GM12891 (cell line): ENCODE data around the gene FPR1. TPM values are rescaled to one million over a fixed set of nuclear protein-coding genes. Genes with fewer than 3 reads are reported as not detected.

Experiments used
- DNase-seq: peaks from one replicate; pipeline ENCODE4 v3.0.0; 2011; ENCODE audit warnings: low spot score; ENCODE audit not compliant: insufficient read length
- FAIRE-seq: peaks from 2 replicates; lab custom pipeline; 2011; peaks lifted over from hg19 to GRCh38; lab: Jason Lieb, UNC
- PAX5 ChIP-seq: IDR thresholded peaks from 2 replicates; pipeline ENCODE4 v1.6.1; 2011; ENCODE audit warnings: low read length, moderate library complexity, mild to moderate bottlenecking; ENCODE audit not compliant: insufficient read depth, severe bottlenecking
- POLR2A ChIP-seq: IDR thresholded peaks from 2 replicates; pipeline ENCODE4 v1.6.1; 2011; ENCODE audit warnings: low read depth, low read length, control low read depth
- POLR2AphosphoS5 ChIP-seq: IDR thresholded peaks from 2 replicates; pipeline ENCODE4 v1.6.1; 2011; ENCODE audit warnings: low read depth, low read length, control low read depth
- POU2F2 ChIP-seq: IDR thresholded peaks from 2 replicates; pipeline ENCODE4 v1.6.1; 2011; ENCODE audit warnings: low read depth, mild to moderate bottlenecking, control low read depth, low read length, moderate library complexity
- SPI1 ChIP-seq: IDR thresholded peaks from 2 replicates; pipeline ENCODE4 v1.6.1; 2011; ENCODE audit warnings: low read depth, low read length, control low read depth
- TAF1 ChIP-seq: IDR thresholded peaks from 2 replicates; pipeline ENCODE4 v1.6.1; 2011; ENCODE audit warnings: low read depth, low read length, control low read depth
- polyA plus RNA-seq: library from polyadenylated mRNA; unstranded; fragments of >200 nt; gene quantifications from one replicate; pipeline ENCODE4 v1.2.1, GENCODE V29; 2012; ENCODE audit warnings: low read depth, missing spikeins, inconsistent platforms; ENCODE audit not compliant: missing spikeins

Gene FPR1, protein sequence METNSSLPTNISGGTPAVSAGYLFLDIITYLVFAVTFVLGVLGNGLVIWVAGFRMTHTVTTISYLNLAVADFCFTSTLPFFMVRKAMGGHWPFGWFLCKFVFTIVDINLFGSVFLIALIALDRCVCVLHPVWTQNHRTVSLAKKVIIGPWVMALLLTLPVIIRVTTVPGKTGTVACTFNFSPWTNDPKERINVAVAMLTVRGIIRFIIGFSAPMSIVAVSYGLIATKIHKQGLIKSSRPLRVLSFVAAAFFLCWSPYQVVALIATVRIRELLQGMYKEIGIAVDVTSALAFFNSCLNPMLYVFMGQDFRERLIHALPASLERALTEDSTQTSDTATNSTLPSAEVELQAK
- polyA plus RNA-seq: not detected

DNA sequence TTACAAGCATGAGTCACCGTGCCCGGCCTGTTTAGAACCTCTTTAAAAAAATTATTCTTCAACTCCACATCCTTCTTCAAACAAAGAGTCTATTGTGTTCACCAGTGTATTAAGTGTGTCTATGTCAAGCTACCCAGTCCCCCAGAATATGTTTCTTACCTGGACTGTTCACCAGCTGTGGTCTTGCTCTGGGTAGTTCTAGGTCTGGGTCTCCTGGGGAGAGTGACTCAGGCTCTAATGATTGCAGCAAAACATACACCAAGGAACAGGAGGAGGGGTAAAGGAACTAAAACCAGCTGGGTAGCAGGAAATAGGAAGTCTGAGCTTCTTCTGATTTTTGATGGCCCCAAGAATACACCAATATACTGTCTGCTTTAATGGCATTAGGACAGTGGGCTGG, at the start of gene FPR1:
Gene FPR1, minus strand, starts transcription at position 224 of the 400 bp plus-strand sequence. CDS start 4,884 bp downstream, outside the sequence.
- no peak for FAIRE-seq
- TF ChIP-seq SPI1: no peak
- DNase-seq: no peak

DNA sequence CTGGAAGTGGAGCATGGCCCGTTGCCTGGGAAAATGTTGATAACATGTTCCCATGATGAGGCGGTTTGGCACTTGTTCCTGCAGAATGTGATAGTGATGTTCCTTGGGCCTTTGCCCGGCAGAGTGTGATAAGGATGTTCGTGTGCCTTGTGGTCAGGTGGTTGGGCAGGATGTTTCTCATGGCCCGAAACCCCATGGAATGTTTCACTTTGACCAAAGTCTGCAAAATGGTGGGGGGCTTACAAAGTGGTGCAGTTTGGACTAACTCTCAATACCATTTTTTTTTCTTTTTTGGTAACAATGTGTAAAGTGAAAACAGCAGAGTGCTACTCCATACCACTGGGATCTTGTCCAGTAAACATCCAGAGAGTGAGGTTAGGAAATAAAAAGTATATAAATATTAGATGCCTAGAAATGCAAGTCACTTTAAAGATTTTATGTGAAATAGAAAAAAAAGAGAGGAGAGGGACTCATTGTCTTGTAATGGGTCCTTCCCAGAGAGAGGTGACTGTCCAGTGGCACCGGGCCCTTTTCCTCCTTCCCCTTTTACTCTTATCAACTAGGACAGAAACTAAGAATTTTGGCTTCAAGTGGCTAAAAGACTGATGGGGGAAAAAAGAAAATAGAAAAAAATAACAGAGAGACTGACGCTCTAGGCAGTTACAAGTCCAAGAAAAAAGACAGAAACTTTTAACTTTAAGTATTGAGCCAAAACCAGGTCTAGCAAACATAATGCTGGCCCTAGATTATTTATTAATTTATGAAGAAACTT, 49.0 kb upstream of the FPR1 start:
- TF ChIP-seq TAF1 (no peak), PAX5 (no peak), SPI1 (no peak), POLR2AphosphoS5 (no peak), POU2F2 (no peak), POLR2A (no peak)
- DNase-seq (no peak), FAIRE-seq (no peak)

DNA sequence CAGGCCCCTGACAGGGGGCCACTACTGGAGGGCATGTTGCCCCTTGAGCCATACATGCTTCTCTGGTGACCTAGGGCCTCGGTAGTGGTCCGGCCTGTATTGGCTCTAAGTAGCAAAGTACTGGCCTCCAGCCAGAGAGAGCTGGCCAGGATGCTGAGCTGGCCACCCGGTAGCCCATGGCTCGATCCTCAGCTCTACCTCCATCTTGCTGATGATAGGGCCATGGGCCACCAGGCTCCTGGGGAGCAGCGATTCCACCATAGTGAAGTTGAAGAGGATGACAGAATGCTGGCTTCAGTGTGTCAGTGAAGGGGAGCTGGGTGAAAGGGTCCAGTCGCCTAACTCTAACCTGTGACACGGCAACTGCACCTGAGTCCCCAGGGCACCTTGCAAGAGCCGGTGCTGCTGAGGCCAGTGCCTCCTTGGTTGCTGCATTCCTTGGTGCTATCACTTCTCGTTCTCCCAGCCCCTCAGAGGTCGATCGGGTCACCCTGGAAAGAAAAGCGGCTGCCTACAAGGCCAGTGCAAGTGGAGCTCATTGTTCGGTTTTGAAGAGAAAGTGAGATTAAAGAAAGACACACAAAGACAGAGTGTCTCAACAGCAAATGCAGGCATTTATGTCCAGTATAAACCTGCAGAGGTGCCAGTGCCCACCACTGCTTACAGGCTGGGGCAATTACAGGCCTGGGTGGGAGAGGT, 48.2 kb upstream of the FPR1 start:
- no peak for FAIRE-seq
- TF ChIP-seq PAX5 (no peak), POU2F2 (no peak), POLR2AphosphoS5 (no peak), TAF1 (no peak), SPI1 (no peak), POLR2A (no peak)

DNA sequence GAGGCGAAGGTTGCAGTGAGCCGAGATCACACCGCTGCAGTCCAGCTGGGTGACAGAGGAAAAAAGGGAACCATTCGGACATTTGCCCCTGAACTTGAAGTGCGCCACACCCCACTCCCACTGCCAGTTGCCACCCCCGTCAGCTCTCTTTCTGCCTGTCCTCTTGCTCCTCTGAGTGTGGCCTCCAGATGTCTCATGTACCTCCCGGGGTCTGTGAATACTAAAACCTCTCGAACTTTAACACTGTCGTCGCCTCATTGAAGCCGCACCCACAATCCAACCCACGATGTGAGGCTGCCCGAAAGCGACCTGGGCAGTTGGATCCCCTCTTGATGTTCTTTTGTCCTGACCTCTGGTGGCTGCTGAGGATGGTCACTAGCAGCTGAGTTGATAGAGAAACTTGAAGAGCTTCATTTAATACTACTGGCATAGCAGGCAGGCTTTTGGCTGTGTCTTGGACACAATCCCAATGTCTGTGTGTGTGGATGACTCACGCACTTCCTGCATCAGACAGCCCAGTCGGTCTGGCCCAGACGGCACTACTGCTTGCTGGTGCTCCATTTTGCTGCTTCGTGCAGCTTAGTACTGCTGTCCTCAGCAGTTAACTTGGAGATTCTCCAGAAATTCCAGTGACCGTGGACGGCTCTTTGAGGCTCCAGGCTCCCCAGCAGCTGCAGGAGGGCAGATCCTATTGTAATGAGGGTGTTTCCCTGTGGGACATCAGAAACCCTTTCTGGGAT, 47.5 kb upstream of the FPR1 start:
- FAIRE-seq (no peak), DNase-seq (no peak)
- no peak for TF ChIP-seq TAF1
- TF ChIP-seq PAX5: no peak
- TF ChIP-seq POLR2AphosphoS5: no peak
- no peak for TF ChIP-seq POLR2A
- TF ChIP-seq SPI1: no peak
- TF ChIP-seq POU2F2: no peak

More for the DNA sequence above, 48.2 kb upstream of the FPR1 start:
- DNase-seq: no peak

DNA sequence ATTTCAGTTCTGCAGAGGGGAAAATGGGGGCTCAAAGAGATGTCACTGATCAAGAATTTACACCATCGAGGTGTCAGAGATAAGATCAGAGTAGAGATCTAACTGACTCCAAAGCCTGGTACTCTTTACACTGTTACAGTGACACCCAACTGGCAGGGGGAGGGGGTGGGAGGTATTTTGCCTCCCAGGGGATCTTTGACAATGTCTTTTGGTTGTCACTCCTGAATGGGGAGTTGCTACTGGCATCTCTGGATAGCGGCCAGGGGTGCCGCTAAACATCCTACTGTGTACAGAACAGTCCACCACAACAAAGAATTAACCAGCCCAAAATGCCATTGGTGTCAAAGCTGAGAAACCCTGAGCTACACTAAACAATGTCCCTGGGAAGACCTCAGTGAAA, 46.4 kb upstream of the FPR1 start:
- FAIRE-seq: no peak

DNA sequence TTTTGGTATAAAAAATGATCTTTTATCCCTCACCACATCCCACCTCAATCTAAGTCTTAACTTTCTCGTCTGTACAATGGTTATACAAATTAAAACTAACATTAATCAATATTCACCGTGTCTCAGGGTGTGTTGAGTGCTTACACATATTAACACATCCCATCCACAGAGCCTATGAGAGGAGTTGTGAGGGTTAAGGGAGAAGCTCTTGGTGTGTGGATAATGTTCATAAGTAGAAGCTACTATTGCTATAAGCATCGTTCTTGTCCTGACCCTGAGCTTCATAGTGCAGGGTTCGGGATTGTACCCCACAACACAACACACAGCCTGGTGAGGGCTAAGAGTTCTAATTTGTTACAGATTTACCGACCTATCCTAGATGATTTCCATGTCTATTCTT, 45.8 kb upstream of the FPR1 start:
- DNase-seq (no peak), FAIRE-seq (no peak)
- no peak for TF ChIP-seq SPI1
- TF ChIP-seq POLR2A: no peak
- no peak for TF ChIP-seq TAF1
- TF ChIP-seq POU2F2: no peak
- TF ChIP-seq POLR2AphosphoS5: no peak
- no peak for TF ChIP-seq PAX5

More for the DNA sequence above, 46.4 kb upstream of the FPR1 start:
- TF ChIP-seq POLR2A (no peak), PAX5 (no peak)
- no peak for DNase-seq

DNA sequence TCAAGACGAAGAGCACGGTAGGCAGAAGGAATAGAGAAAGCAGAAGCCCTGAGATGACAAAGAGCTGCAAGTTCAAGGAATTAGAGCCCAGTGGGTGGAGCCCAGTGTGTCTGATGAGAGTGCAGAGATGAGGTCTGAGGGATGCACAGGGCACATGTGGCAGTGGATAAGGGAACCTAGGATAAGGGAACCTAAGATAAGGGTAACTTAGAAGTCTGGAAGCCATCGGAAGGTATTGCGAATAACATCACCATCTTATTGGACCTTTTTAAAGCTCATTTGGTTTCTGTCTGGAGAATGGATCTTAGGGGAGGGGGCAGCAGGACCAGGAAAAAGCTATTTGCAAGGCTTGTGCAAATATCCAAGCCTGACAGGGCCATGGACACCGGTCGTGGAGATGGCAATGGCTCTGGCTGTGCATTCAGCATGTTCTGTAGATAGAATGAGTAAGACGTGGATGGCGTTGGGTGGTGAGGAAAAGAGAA, 44.6 kb upstream of the FPR1 start:
- no peak for FAIRE-seq
- no peak for DNase-seq

DNA sequence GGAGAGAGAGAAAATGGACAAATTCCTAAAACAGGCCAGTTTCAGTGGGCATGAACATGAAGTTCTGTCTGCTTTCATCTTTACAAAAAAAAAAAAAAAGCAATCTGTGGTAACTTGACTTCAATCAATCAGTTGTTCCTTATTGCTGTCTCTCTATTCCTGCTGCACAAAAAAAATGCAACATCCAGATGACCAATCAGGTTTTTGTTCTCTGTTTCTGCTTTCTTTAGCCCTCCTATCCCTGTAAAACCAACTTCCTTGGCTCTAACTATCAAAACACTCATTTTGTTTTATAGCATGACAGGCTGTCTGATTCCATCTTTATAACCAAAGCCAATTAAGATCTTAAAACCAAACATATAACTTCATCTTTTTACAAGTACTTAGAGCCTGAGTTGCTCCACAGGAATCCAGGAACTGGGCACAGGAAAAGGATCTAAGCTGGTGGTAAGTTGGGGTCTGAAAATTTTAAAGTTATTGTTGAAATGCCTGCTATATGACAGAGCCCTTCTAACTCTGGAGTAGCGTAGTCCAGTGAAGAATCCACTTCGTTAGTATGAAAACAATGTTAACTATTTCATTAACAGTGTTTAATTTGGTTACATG, 43.3 kb upstream of the FPR1 start, which contains the start of gene FPR3:
Gene FPR3, plus strand, starts transcription at position 273 of the 606 bp plus-strand sequence. CDS start 28,592 bp downstream, outside the sequence.
- DNase-seq (no peak), FAIRE-seq (no peak)
- TF ChIP-seq TAF1 (no peak), SPI1 (no peak), POU2F2 (no peak), POLR2AphosphoS5 (no peak), PAX5 (no peak), POLR2A (no peak)

More for the DNA sequence above, 44.6 kb upstream of the FPR1 start:
- TF ChIP-seq POLR2A (no peak), PAX5 (no peak), TAF1 (no peak), POU2F2 (no peak), SPI1 (no peak), POLR2AphosphoS5 (no peak)
